HG03060 (cell line): ENCODE results near the gene BANK1.

Source experiments
- ATAC-seq: cut with Tn5 transposase; IDR thresholded peaks from one replicate; pipeline ENCODE4 v1.9.1; 2021; ENCODE audit warnings: low read depth, moderate number of reproducible peaks; ENCODE audit not compliant: unreplicated experiment

The BANK1 gene

GRCh38 chr4:101954351-101954750, 163.8 kb downstream of the BANK1 start:
- no peak for ATAC-seq

- no peak for ATAC-seq
These were observed 164.6 kb downstream of the BANK1 start for GRCh38 chr4:101954975-101955678.

GRCh38 chr4:101956068-101956825, 165.7 kb downstream of the BANK1 start:
- ATAC-seq = no peak

- no peak for ATAC-seq
These were observed 168.0 kb downstream of the BANK1 start for GRCh38 chr4:101958547-101958946.

- no peak for ATAC-seq
These were observed 169.9 kb downstream of the BANK1 start for GRCh38 chr4:101960431-101960830.

- no peak for ATAC-seq
These were observed 170.6 kb downstream of the BANK1 start for GRCh38 chr4:101961144-101961543.

GRCh38 chr4:101967697-101968346, 177.3 kb downstream of the BANK1 start:
- ATAC-seq = no peak

- ATAC-seq = no peak
These were observed 177.8 kb downstream of the BANK1 start for GRCh38 chr4:101968364-101968763.

GRCh38 chr4:101969965-101970364, 179.4 kb downstream of the BANK1 start:
- ATAC-seq = no peak

- ATAC-seq = no peak
These were observed 180.1 kb downstream of the BANK1 start for GRCh38 chr4:101970547-101971155.

GRCh38 chr4:101972791-101973190, 182.3 kb downstream of the BANK1 start:
- no peak for ATAC-seq

GRCh38 chr4:101973361-101973760, 182.8 kb downstream of the BANK1 start:
- ATAC-seq = no peak

GRCh38 chr4:101977076-101977475, 186.5 kb downstream of the BANK1 start:
- ATAC-seq = no peak

- ATAC-seq = no peak
These were observed 191.2 kb downstream of the BANK1 start for GRCh38 chr4:101981756-101982155.

GRCh38 chr4:101983835-101984234, 193.3 kb downstream of the BANK1 start:
- no peak for ATAC-seq

GRCh38 chr4:101987623-101988243, 197.2 kb downstream of the BANK1 start:
- ATAC-seq = peak; percentile 98

GRCh38 chr4:101989551-101989950, 199.0 kb downstream of the BANK1 start:
- ATAC-seq = no peak

GRCh38 chr4:101992446-101992845, 201.9 kb downstream of the BANK1 start:
- ATAC-seq = no peak

GRCh38 chr4:101993002-101993841, 202.7 kb downstream of the BANK1 start:
- no peak for ATAC-seq
